ENCODE measurements around the gene GTF2A1.

GRCh38 chr14:81252278-81252677 lies 31.5 kb upstream of the GTF2A1 start:
- TF ChIP-seq, protein P1, sequence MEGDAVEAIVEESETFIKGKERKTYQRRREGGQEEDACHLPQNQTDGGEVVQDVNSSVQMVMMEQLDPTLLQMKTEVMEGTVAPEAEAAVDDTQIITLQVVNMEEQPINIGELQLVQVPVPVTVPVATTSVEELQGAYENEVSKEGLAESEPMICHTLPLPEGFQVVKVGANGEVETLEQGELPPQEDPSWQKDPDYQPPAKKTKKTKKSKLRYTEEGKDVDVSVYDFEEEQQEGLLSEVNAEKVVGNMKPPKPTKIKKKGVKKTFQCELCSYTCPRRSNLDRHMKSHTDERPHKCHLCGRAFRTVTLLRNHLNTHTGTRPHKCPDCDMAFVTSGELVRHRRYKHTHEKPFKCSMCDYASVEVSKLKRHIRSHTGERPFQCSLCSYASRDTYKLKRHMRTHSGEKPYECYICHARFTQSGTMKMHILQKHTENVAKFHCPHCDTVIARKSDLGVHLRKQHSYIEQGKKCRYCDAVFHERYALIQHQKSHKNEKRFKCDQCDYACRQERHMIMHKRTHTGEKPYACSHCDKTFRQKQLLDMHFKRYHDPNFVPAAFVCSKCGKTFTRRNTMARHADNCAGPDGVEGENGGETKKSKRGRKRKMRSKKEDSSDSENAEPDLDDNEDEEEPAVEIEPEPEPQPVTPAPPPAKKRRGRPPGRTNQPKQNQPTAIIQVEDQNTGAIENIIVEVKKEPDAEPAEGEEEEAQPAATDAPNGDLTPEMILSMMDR (IDR thresholded peaks at IDR 0.05) = no peak
- TF ChIP-seq TCF7L2 (IDR thresholded peaks at IDR 0.05; ENCODE audit: low read depth, low read length) = no peak

All from Panc1 (cell line).